Karpas-422 (cell line): ENCODE results near the gene OVOL3. TPM values are rescaled to one million over a fixed set of nuclear protein-coding genes. Genes with fewer than 3 reads are reported as not detected.

Experiments used
- DNase-seq: peaks from one replicate; pipeline ENCODE4 v3.0.0-alpha.2; 2015
- H2AFZ ChIP-seq: fragments of 200-600 bp; sonication (generic); 2 replicates; pipeline ENCODE4 v1.6.1; 2014; ENCODE audit warnings: antibody characterized with exemption, low read length, mixed read lengths
- H3K27ac ChIP-seq: fragments of 200-600 bp; sonication (generic); 2 replicates; pipeline ENCODE4 v1.5.1; 2014; ENCODE audit warnings: mild to moderate bottlenecking, low read length, moderate library complexity
- H3K27me3 ChIP-seq: fragments of 200-600 bp; sonication (generic); 2 replicates; pipeline ENCODE4 v1.6.1; 2014; ENCODE audit warnings: low read length, mixed read lengths
- H3K36me3 ChIP-seq: fragments of 200-600 bp; sonication (generic); 2 replicates; pipeline ENCODE4 v1.6.1; 2014; ENCODE audit warnings: low read length, mixed read lengths; ENCODE audit not compliant: insufficient read depth
- H3K4me1 ChIP-seq: fragments of 200-600 bp; sonication (generic); 2 replicates; pipeline ENCODE4 v1.6.1; 2014; ENCODE audit warnings: mild to moderate bottlenecking, low read length, mixed read lengths
- H3K4me2 ChIP-seq: fragments of 200-600 bp; sonication (generic); 2 replicates; pipeline ENCODE4 v1.6.1; 2014; ENCODE audit warnings: low read length, low read depth, mild to moderate bottlenecking; ENCODE audit not compliant: poor library complexity, severe bottlenecking
- H3K4me3 ChIP-seq: fragments of 200-600 bp; sonication (generic); 2 replicates; pipeline ENCODE4 v1.5.1; 2014; ENCODE audit warnings: mild to moderate bottlenecking, antibody characterized with exemption, low read length, mixed read lengths
- H3K79me2 ChIP-seq: fragments of 200-600 bp; sonication (generic); 2 replicates; pipeline ENCODE4 v1.6.1; 2014; ENCODE audit warnings: mild to moderate bottlenecking, low read length, mixed read lengths
- H3K9ac ChIP-seq: fragments of 200-600 bp; sonication (generic); 2 replicates; pipeline ENCODE4 v1.6.0; 2014; ENCODE audit warnings: low read length
- H3K9me2 ChIP-seq: fragments of 200-600 bp; sonication (generic), shearing (Covaris generic); replicated peaks from 2 replicates; pipeline ENCODE4 v1.6.0; 2014; ENCODE audit warnings: mild to moderate bottlenecking, low read length, moderate library complexity; ENCODE audit not compliant: insufficient read depth
- H3K9me3 ChIP-seq: fragments of 300-700, 200-600 bp; sonication (generic); 2 replicates; pipeline ENCODE4 v1.6.1; 2014; ENCODE audit warnings: low read length, mixed read lengths
- H4K20me1 ChIP-seq: fragments of 200-600 bp; sonication (generic); 2 replicates; pipeline ENCODE4 v1.6.1; 2014; ENCODE audit warnings: mild to moderate bottlenecking, antibody characterized with exemption, low read length, low read depth; ENCODE audit not compliant: insufficient read depth
- total RNA-seq: library from RNA; depleted of rRNA; stranded (reverse); fragments of >200 nt; shearing (Covaris generic); gene quantifications from 2 replicates; pipeline ENCODE4 v1.2.3, GENCODE V29; 2014; ENCODE audit warnings: low replicate concordance

The OVOL3 gene
- total RNA-seq, 1 experiment from 2014 or later: 3.1 TPM

GRCh38 chr19:36079389-36079945 lies 31.5 kb upstream of the OVOL3 start:
- H2AFZ ChIP-seq: no peak overlapping the region
- 0 out of 2 replicates have a peak, but pooled peaks cover 2% of the 10 kb centered on the region for H4K20me1 ChIP-seq

GRCh38 chr19:36081385-36081784 lies 29.6 kb upstream of the OVOL3 start:
- Histone ChIP-seq H3K9me3 (no peaks in the 10 kb centered on the region), H3K4me3 (no peak overlapping the region), H2AFZ (no peak overlapping the region), H3K36me3 (peaks cover 39% of the 10 kb centered on the region), H3K9me2 (no peaks in the 10 kb centered on the region), H3K27me3 (no peaks in the 10 kb centered on the region), H3K27ac (no peak overlapping the region), H4K20me1 (0 out of 2 replicates have a peak, but pooled peaks cover 2% of the 10 kb centered on the region), H3K9ac (no peak overlapping the region), H3K79me2 (peaks cover 8% of the 10 kb centered on the region), H3K4me2 (no peak overlapping the region), H3K4me1 (no peaks in the 10 kb centered on the region)
- DNase-seq: no peak

More at GRCh38 chr19:36079389-36079945, 31.5 kb upstream of the OVOL3 start:
- no peaks in the 10 kb centered on the region for H3K9me2 ChIP-seq
- no peaks in the 10 kb centered on the region for H3K4me1 ChIP-seq
- no peak overlapping the region for H3K9ac ChIP-seq
- no peaks in the 10 kb centered on the region for H3K27me3 ChIP-seq
- peaks cover 8% of the 10 kb centered on the region for H3K79me2 ChIP-seq
- peaks cover 39% of the 10 kb centered on the region for H3K36me3 ChIP-seq
- no peak overlapping the region for H3K4me2 ChIP-seq
- H3K4me3 ChIP-seq: no peak overlapping the region
- H3K9me3 ChIP-seq: no peaks in the 10 kb centered on the region
- no peak overlapping the region for H3K27ac ChIP-seq
- DNase-seq: no peak

- no peaks in the 10 kb centered on the region for H3K4me1 ChIP-seq
- H3K4me2 ChIP-seq: no peak overlapping the region
- no peaks in the 10 kb centered on the region for H3K27me3 ChIP-seq
- no peak overlapping the region for H3K27ac ChIP-seq
- H3K4me3 ChIP-seq: no peak overlapping the region
- no peak overlapping the region for H3K9ac ChIP-seq
- H3K36me3 ChIP-seq: peaks cover 40% of the 10 kb centered on the region
- no peak for DNase-seq
- H4K20me1 ChIP-seq: 0 out of 2 replicates have a peak, but pooled peaks cover 2% of the 10 kb centered on the region
- no peaks in the 10 kb centered on the region for H3K9me3 ChIP-seq
- peaks cover 8% of the 10 kb centered on the region for H3K79me2 ChIP-seq
- H3K9me2 ChIP-seq: no peaks in the 10 kb centered on the region
- H2AFZ ChIP-seq: no peak overlapping the region
Observed at GRCh38 chr19:36081894-36082293, 29.0 kb upstream of the OVOL3 start.

GRCh38 chr19:36082916-36083315 lies 28.0 kb upstream of the OVOL3 start:
- Histone ChIP-seq H3K9ac (no peak overlapping the region), H3K4me2 (no peak overlapping the region), H3K27me3 (no peaks in the 10 kb centered on the region), H3K9me2 (no peaks in the 10 kb centered on the region), H3K27ac (no peak overlapping the region), H4K20me1 (0 out of 2 replicates have a peak, but pooled peaks cover 2% of the 10 kb centered on the region), H3K36me3 (peaks cover 40% of the 10 kb centered on the region), H3K79me2 (peaks cover 8% of the 10 kb centered on the region), H3K4me1 (no peaks in the 10 kb centered on the region), H3K4me3 (no peak overlapping the region), H3K9me3 (no peaks in the 10 kb centered on the region), H2AFZ (no peak overlapping the region)
- no peak for DNase-seq

- no peak overlapping the region for H2AFZ ChIP-seq
- 0 out of 2 replicates have a peak, but pooled peaks cover 2% of the 10 kb centered on the region for H4K20me1 ChIP-seq
- DNase-seq: no peak
- no peaks in the 10 kb centered on the region for H3K4me1 ChIP-seq
- no peak overlapping the region for H3K4me3 ChIP-seq
- no peaks in the 10 kb centered on the region for H3K27me3 ChIP-seq
- no peaks in the 10 kb centered on the region for H3K9me3 ChIP-seq
- H3K27ac ChIP-seq: no peak overlapping the region
- no peaks in the 10 kb centered on the region for H3K9me2 ChIP-seq
- peaks cover 7% of the 10 kb centered on the region for H3K79me2 ChIP-seq
- H3K4me2 ChIP-seq: no peak overlapping the region
- peaks cover 39% of the 10 kb centered on the region for H3K36me3 ChIP-seq
- H3K9ac ChIP-seq: no peak overlapping the region
Observed at GRCh38 chr19:36084231-36085009, 26.5 kb upstream of the OVOL3 start.

- DNase-seq: no peak
Observed at GRCh38 chr19:36086326-36086725, 24.6 kb upstream of the OVOL3 start.

GRCh38 chr19:36089847-36090246 lies 21.1 kb upstream of the OVOL3 start:
- Histone ChIP-seq H3K4me1 (no peaks in the 10 kb centered on the region), H3K36me3 (peaks cover 22% of the 10 kb centered on the region; the same call in 1 of the 2 replicates), H3K27me3 (no peaks in the 10 kb centered on the region), H3K79me2 (no peaks in the 10 kb centered on the region), H3K9me3 (no peaks in the 10 kb centered on the region), H2AFZ (no peak overlapping the region), H3K9ac (no peak overlapping the region), H3K9me2 (no peaks in the 10 kb centered on the region), H3K4me2 (no peak overlapping the region), H4K20me1 (no peaks in the 10 kb centered on the region), H3K4me3 (no peak overlapping the region), H3K27ac (no peak overlapping the region)
- no peak for DNase-seq

More at GRCh38 chr19:36086326-36086725, 24.6 kb upstream of the OVOL3 start:
- H3K36me3 ChIP-seq: peaks cover 30% of the 10 kb centered on the region
- H3K79me2 ChIP-seq: no peaks in the 10 kb centered on the region
- H3K9me3 ChIP-seq: no peaks in the 10 kb centered on the region
- no peak overlapping the region for H2AFZ ChIP-seq
- no peak overlapping the region for H3K27ac ChIP-seq
- no peaks in the 10 kb centered on the region for H3K27me3 ChIP-seq
- H3K4me1 ChIP-seq: no peaks in the 10 kb centered on the region
- H4K20me1 ChIP-seq: 0 out of 2 replicates have a peak, but pooled peaks cover 2% of the 10 kb centered on the region
- H3K4me3 ChIP-seq: no peak overlapping the region
- H3K9me2 ChIP-seq: no peaks in the 10 kb centered on the region
- H3K9ac ChIP-seq: no peak overlapping the region
- no peak overlapping the region for H3K4me2 ChIP-seq

- no peak overlapping the region for H2AFZ ChIP-seq
Observed at GRCh38 chr19:36090910-36091695, 19.8 kb upstream of the OVOL3 start.

More at GRCh38 chr19:36090910-36091695, 19.8 kb upstream of the OVOL3 start:
- Histone ChIP-seq H3K27me3 (no peaks in the 10 kb centered on the region), H3K4me1 (no peaks in the 10 kb centered on the region), H4K20me1 (no peaks in the 10 kb centered on the region), H3K4me3 (no peak overlapping the region), H3K27ac (no peak overlapping the region), H3K36me3 (peaks cover 26% of the 10 kb centered on the region; the same call in 1 of the 2 replicates), H3K9me2 (no peaks in the 10 kb centered on the region), H3K79me2 (no peaks in the 10 kb centered on the region), H3K9me3 (no peaks in the 10 kb centered on the region), H3K4me2 (no peak overlapping the region), H3K9ac (no peak overlapping the region)
- no peak for DNase-seq
